HEK293 (cell line): Measurements from ENCODE around the gene TCF7L1.

Source experiments
- FEZF1 ChIP-seq: fragments of 450-650 bp; formaldehyde crosslinking; IDR thresholded peaks from 2 replicates; pipeline ENCODE4 v1.5.1; 2016; ENCODE audit warnings: missing biosample characterization, missing genetic modification characterization
- HOXC10 ChIP-seq: sonication (generic); formaldehyde crosslinking; IDR thresholded peaks from 2 replicates; pipeline ENCODE4 v1.8.1; 2023; ENCODE audit warnings: mild to moderate bottlenecking, missing genetic modification reagents
- KLF1 ChIP-seq: fragments of 450-650 bp; formaldehyde crosslinking; IDR thresholded peaks from 2 replicates; pipeline ENCODE4 v1.5.1; 2016; ENCODE audit warnings: missing biosample characterization, missing genetic modification characterization
- KLF10 ChIP-seq: fragments of 450-650 bp; IDR thresholded peaks from 2 replicates; pipeline ENCODE4 v1.5.1; 2018; ENCODE audit warnings: missing biosample characterization, mild to moderate bottlenecking, missing genetic modification characterization
- MZF1 ChIP-seq: fragments of 450-650 bp; formaldehyde crosslinking; IDR thresholded peaks from 2 replicates; pipeline ENCODE4 v1.5.1; 2017; ENCODE audit warnings: missing biosample characterization, missing genetic modification characterization, borderline replicate concordance
- PBX3 ChIP-seq: sonication (generic); formaldehyde crosslinking; IDR thresholded peaks from 2 replicates; pipeline ENCODE4 v1.8.1; 2022; ENCODE audit warnings: mild to moderate bottlenecking, moderate library complexity, missing genetic modification reagents
- PRDM1 ChIP-seq: fragments of 450-650 bp; formaldehyde crosslinking; IDR thresholded peaks from 2 replicates; pipeline ENCODE4; 2016; ENCODE audit warnings: missing biosample characterization, missing genetic modification characterization
- SP2 ChIP-seq: fragments of 450-650 bp; formaldehyde crosslinking; IDR thresholded peaks from 2 replicates; pipeline ENCODE4 v1.5.1; 2016; ENCODE audit warnings: missing biosample characterization, missing genetic modification characterization
- TCF7L2 ChIP-seq: IDR thresholded peaks from 2 replicates; pipeline ENCODE4 v1.6.1; 2011; ENCODE audit warnings: low read depth, mild to moderate bottlenecking, inconsistent platforms, low read length, moderate library complexity, borderline replicate concordance
- YY2 ChIP-seq: fragments of 450-650 bp; formaldehyde crosslinking; IDR thresholded peaks from 2 replicates; pipeline ENCODE4 v1.5.1; 2016; ENCODE audit warnings: missing biosample characterization, missing genetic modification characterization
- ZNF10 ChIP-seq: fragments of 450-650 bp; formaldehyde crosslinking; IDR thresholded peaks from 2 replicates; pipeline ENCODE4 v1.5.1; 2017; ENCODE audit warnings: missing biosample characterization, missing genetic modification characterization
- ZNF121 ChIP-seq: fragments of 450-650 bp; formaldehyde crosslinking; IDR thresholded peaks from 2 replicates; pipeline ENCODE4 v1.5.1; 2016; ENCODE audit warnings: missing biosample characterization, missing genetic modification characterization
- ZNF169 ChIP-seq: fragments of 450-650 bp; formaldehyde crosslinking; IDR thresholded peaks from 2 replicates; pipeline ENCODE4 v1.5.1; 2016; ENCODE audit warnings: missing biosample characterization, missing genetic modification characterization
- ZNF175 ChIP-seq: fragments of 450-650 bp; formaldehyde crosslinking; IDR thresholded peaks from 2 replicates; pipeline ENCODE4 v1.5.1; 2016; ENCODE audit warnings: missing biosample characterization, missing genetic modification characterization
- ZNF2 ChIP-seq: fragments of 450-650 bp; formaldehyde crosslinking; IDR thresholded peaks from 2 replicates; pipeline ENCODE4 v1.5.1; 2016; ENCODE audit warnings: missing biosample characterization, missing genetic modification characterization
- ZNF202 ChIP-seq: fragments of 450-650 bp; formaldehyde crosslinking; IDR thresholded peaks from 2 replicates; pipeline ENCODE4 v1.5.1; 2016; ENCODE audit warnings: missing biosample characterization, missing genetic modification characterization, borderline replicate concordance
- ZNF214 ChIP-seq: fragments of 450-650 bp; formaldehyde crosslinking; IDR thresholded peaks from 2 replicates; pipeline ENCODE4 v1.5.1; 2017; ENCODE audit warnings: missing biosample characterization, mild to moderate bottlenecking, missing genetic modification characterization, borderline replicate concordance
- ZNF248 ChIP-seq: fragments of 450-650 bp; formaldehyde crosslinking; IDR thresholded peaks from 2 replicates; pipeline ENCODE4 v1.5.1; 2017; ENCODE audit warnings: missing biosample characterization, missing genetic modification characterization
- ZNF274 ChIP-seq, 2 experiments: fragments of 200-500 bp in 1 of 2; fragments of 450-650 bp in 1 of 2; sonication (Bioruptor generic) in 1 of 2; formaldehyde crosslinking in 1 of 2; IDR thresholded peaks; 2 replicates each; pipeline versions ENCODE4 v1.5.1 to v1.6.1; 2014 to 2016; ENCODE audit warnings: borderline replicate concordance in 1 of 2, inconsistent platforms in 1 of 2, low read length in 1 of 2, missing biosample characterization in 1 of 2, missing genetic modification characterization in 1 of 2
- ZNF341 ChIP-seq: fragments of 450-650 bp; formaldehyde crosslinking; IDR thresholded peaks from 2 replicates; pipeline ENCODE4; 2016; ENCODE audit warnings: low read depth, missing biosample characterization, missing genetic modification characterization
- ZNF423 ChIP-seq: fragments of 450-650 bp; formaldehyde crosslinking; IDR thresholded peaks from 2 replicates; pipeline ENCODE4 v1.5.1; 2016; ENCODE audit warnings: missing biosample characterization, missing genetic modification characterization
- ZNF449 ChIP-seq: fragments of 450-650 bp; formaldehyde crosslinking; IDR thresholded peaks from 2 replicates; pipeline ENCODE4 v1.5.1; 2017; ENCODE audit warnings: missing biosample characterization, mild to moderate bottlenecking, missing genetic modification characterization, moderate library complexity
- ZNF501 ChIP-seq: fragments of 450-650 bp; formaldehyde crosslinking; IDR thresholded peaks from 2 replicates; pipeline ENCODE4 v1.5.1; 2016; ENCODE audit warnings: missing biosample characterization, missing genetic modification characterization
- ZNF629 ChIP-seq: fragments of 450-650 bp; formaldehyde crosslinking; IDR thresholded peaks from 2 replicates; pipeline ENCODE4 v1.5.1; 2017; ENCODE audit warnings: missing biosample characterization, missing genetic modification characterization
- ZNF670 ChIP-seq: fragments of 450-650 bp; formaldehyde crosslinking; IDR thresholded peaks from 2 replicates; pipeline ENCODE4 v1.5.1; 2016; ENCODE audit warnings: missing biosample characterization, missing genetic modification characterization, low read depth
- ZNF747 ChIP-seq: fragments of 450-650 bp; formaldehyde crosslinking; IDR thresholded peaks from 2 replicates; pipeline ENCODE4 v1.5.1; 2016; ENCODE audit warnings: missing biosample characterization, missing genetic modification characterization
- TF ChIP-seq, protein P1 (sequence below): fragments of 450-650 bp; formaldehyde crosslinking; IDR thresholded peaks from 2 replicates; pipeline ENCODE4 v1.5.1; 2016; ENCODE audit warnings: missing biosample characterization, missing genetic modification characterization
- TF ChIP-seq, protein P2 (sequence below): fragments of 450-650 bp; formaldehyde crosslinking; IDR thresholded peaks from 2 replicates; pipeline ENCODE4 v1.5.1; 2016; ENCODE audit warnings: missing biosample characterization, missing genetic modification characterization
- TF ChIP-seq, protein P3 (sequence below): fragments of 450-650 bp; formaldehyde crosslinking; IDR thresholded peaks from 2 replicates; pipeline ENCODE4 v1.5.1; 2016; ENCODE audit warnings: missing biosample characterization, missing genetic modification characterization
- TF ChIP-seq, protein P4 (sequence below): fragments of 450-650 bp; formaldehyde crosslinking; IDR thresholded peaks from 2 replicates; pipeline ENCODE4 v1.5.1; 2016; ENCODE audit warnings: missing biosample characterization, missing genetic modification characterization

Gene TCF7L1

DNA sequence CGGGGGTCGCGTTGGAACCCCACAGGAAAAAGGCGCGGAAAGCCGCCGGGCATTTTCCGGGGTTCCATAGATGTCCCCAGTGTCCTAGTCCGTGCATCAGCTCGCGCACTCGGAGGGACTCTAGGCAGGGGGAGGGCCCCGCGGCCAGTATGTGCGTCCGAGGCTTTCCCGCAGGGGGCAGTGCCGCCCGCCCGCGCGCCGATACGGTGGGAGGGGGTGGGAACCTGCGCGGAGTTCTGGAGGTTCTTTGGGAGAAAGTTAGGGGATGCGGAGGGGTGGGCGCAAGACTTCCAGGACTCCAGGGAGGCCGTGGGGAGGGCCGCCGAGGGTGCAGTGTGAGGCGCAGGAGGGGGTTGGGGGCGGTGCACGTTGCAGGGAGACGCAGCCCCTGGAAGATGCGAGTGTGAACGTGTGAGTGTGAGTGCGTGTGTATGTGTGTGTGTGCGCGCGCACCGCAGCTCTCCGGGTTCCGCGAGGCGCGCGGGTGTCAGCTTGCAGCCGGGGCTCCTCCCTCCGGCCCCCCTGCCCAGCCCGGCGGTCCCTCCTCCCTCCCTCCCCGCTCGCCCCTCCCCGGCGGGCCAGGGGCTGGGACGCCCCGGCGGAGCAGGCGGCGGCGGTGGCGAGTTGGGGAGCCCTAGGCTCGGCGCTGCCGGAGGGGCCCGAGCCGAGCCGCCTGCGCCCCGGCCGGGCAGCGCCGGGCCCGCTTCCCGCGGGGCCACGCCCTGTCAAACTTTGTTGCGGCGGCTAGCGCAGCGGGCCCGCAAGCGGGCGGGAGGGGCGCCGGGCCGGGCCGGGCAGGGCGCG, at the start of gene TCF7L1 (continued):
- TF ChIP-seq, protein P1, sequence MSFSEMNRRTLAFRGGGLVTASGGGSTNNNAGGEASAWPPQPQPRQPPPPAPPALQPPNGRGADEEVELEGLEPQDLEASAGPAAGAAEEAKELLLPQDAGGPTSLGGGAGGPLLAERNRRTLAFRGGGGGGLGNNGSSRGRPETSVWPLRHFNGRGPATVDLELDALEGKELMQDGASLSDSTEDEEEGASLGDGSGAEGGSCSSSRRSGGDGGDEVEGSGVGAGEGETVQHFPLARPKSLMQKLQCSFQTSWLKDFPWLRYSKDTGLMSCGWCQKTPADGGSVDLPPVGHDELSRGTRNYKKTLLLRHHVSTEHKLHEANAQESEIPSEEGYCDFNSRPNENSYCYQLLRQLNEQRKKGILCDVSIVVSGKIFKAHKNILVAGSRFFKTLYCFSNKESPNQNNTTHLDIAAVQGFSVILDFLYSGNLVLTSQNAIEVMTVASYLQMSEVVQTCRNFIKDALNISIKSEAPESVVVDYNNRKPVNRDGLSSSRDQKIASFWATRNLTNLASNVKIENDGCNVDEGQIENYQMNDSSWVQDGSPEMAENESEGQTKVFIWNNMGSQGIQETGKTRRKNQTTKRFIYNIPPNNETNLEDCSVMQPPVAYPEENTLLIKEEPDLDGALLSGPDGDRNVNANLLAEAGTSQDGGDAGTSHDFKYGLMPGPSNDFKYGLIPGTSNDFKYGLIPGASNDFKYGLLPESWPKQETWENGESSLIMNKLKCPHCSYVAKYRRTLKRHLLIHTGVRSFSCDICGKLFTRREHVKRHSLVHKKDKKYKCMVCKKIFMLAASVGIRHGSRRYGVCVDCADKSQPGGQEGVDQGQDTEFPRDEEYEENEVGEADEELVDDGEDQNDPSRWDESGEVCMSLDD = peak; percentile 93
- TF ChIP-seq KLF1 = peak; percentile 58
- TF ChIP-seq ZNF10 (tag by site-specific recombination) = no peak; the same call in 1 of the 2 replicates
- TF ChIP-seq ZNF423 = peak; percentile 58; the same call in 1 of the 2 replicates
- TF ChIP-seq ZNF248 (tag by site-specific recombination) = no peak
- TF ChIP-seq TCF7L2 = no peak
- TF ChIP-seq ZNF501 = peak; percentile 91
- TF ChIP-seq, protein P2, sequence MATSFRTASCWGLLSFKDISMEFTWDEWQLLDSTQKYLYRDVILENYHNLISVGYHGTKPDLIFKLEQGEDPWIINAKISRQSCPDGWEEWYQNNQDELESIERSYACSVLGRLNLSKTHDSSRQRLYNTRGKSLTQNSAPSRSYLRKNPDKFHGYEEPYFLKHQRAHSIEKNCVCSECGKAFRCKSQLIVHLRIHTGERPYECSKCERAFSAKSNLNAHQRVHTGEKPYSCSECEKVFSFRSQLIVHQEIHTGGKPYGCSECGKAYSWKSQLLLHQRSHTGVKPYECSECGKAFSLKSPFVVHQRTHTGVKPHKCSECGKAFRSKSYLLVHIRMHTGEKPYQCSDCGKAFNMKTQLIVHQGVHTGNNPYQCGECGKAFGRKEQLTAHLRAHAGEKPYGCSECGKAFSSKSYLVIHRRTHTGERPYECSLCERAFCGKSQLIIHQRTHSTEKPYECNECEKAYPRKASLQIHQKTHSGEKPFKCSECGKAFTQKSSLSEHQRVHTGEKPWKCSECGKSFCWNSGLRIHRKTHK (tag by site-specific recombination) = no peak
- TF ChIP-seq ZNF175 (tag by site-specific recombination) = no peak
- TF ChIP-seq ZNF214 (tag by site-specific recombination) = no peak
- no peak for TF ChIP-seq KLF10 (tag by site-specific recombination)
- no peak for TF ChIP-seq YY2 (tag by site-specific recombination)
- no peak for TF ChIP-seq FEZF1 (tag by site-specific recombination)
- TF ChIP-seq HOXC10 = no peak
- peak; percentile 23; the same call in 1 of the 2 replicates for TF ChIP-seq PBX3 (CRISPR knock-in tag)
- peak; percentile 71 for TF ChIP-seq SP2 (tag by site-specific recombination)
- no peak for TF ChIP-seq MZF1 (tag by site-specific recombination)
- peak; percentile 63 for TF ChIP-seq ZNF2 (tag by site-specific recombination)
- TF ChIP-seq ZNF341 (tag by site-specific recombination) = peak; percentile 66
- no peak for TF ChIP-seq ZNF169 (tag by site-specific recombination)
- TF ChIP-seq PRDM1 (tag by site-specific recombination) = peak; percentile 84
- TF ChIP-seq ZNF449 (tag by site-specific recombination) = no peak
- no peak for TF ChIP-seq ZNF670 (tag by site-specific recombination)
- TF ChIP-seq ZNF629 (tag by site-specific recombination) = peak; percentile 66
- TF ChIP-seq ZNF747 (tag by site-specific recombination) = no peak
- TF ChIP-seq, protein P3, sequence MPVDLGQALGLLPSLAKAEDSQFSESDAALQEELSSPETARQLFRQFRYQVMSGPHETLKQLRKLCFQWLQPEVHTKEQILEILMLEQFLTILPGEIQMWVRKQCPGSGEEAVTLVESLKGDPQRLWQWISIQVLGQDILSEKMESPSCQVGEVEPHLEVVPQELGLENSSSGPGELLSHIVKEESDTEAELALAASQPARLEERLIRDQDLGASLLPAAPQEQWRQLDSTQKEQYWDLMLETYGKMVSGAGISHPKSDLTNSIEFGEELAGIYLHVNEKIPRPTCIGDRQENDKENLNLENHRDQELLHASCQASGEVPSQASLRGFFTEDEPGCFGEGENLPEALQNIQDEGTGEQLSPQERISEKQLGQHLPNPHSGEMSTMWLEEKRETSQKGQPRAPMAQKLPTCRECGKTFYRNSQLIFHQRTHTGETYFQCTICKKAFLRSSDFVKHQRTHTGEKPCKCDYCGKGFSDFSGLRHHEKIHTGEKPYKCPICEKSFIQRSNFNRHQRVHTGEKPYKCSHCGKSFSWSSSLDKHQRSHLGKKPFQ (tag by site-specific recombination) = peak; percentile 100
- no peak for TF ChIP-seq ZNF202 (tag by site-specific recombination)
- no peak for TF ChIP-seq ZNF274 (IDR thresholded peaks at IDR 0.05; ENCODE audit: low read length)
- TF ChIP-seq ZNF274 (tag by site-specific recombination; IDR thresholded peaks at IDR 0.05; ENCODE audit: borderline replicate concordance) = no peak
- TF ChIP-seq, protein P4, sequence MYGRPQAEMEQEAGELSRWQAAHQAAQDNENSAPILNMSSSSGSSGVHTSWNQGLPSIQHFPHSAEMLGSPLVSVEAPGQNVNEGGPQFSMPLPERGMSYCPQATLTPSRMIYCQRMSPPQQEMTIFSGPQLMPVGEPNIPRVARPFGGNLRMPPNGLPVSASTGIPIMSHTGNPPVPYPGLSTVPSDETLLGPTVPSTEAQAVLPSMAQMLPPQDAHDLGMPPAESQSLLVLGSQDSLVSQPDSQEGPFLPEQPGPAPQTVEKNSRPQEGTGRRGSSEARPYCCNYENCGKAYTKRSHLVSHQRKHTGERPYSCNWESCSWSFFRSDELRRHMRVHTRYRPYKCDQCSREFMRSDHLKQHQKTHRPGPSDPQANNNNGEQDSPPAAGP (tag by site-specific recombination) = peak; percentile 60; the same call in 1 of the 2 replicates
- TF ChIP-seq ZNF121 (tag by site-specific recombination) = no peak
